Frontal cortex (tissue), 4 donors: Measurements from ENCODE around the gene FXN. TPM values are rescaled to one million over a fixed set of nuclear protein-coding genes. Genes with fewer than 3 reads are reported as not detected.
"Not testable (repeated sequence)": the region's sequence is repeated elsewhere in the genome, so short reads cannot be mapped to it uniquely, and the experiment has no call there.

ENCODE experiments used
- DNase-seq, 2 donors: peaks; one replicate each; pipeline ENCODE4 v3.0.0; 2012; ENCODE audit warnings: low spot score in 2 of 2
- FAIRE-seq: peaks from 2 replicates; lab custom pipeline; 2012; peaks lifted over from hg19 to GRCh38; lab: Jason Lieb, UNC
- total RNA-seq: library from RNA; depleted of rRNA; stranded (reverse); fragments of >200 nt; gene quantifications from one replicate; pipeline ENCODE4 v1.2.3, GENCODE V29; 2014
- donor health status: control.
- donor health status: control.
- donor health status: control.

Gene FXN
- total RNA-seq, 1 donor from 2014 or later = 2.0 TPM

- DNase-seq (no peak), FAIRE-seq (no peak)
Measured at GRCh38 chr9:69093471-69094103, 58.0 kb downstream of the FXN start.

GRCh38 chr9:69094361-69095135, 59.0 kb downstream of the FXN start:
- DNase-seq, FAIRE-seq: not testable (repeated sequence)

- DNase-seq (no peak), FAIRE-seq (no peak)
Measured at GRCh38 chr9:69097064-69097463, 61.5 kb downstream of the FXN start.

GRCh38 chr9:69097923-69098593, 62.5 kb downstream of the FXN start:
- no peak for DNase-seq
- FAIRE-seq = no peak

GRCh38 chr9:69103348-69103996, 67.9 kb downstream of the FXN start:
- FAIRE-seq, DNase-seq: not testable (repeated sequence)

GRCh38 chr9:69104830-69105527, 69.4 kb downstream of the FXN start:
- no peak for FAIRE-seq
- no peak for DNase-seq

GRCh38 chr9:69107771-69108170, 72.2 kb downstream of the FXN start:
- FAIRE-seq (no peak), DNase-seq (no peak)

GRCh38 chr9:69108706-69109105, 73.2 kb downstream of the FXN start:
- not testable (repeated sequence) for FAIRE-seq, DNase-seq

- DNase-seq = no peak
- FAIRE-seq = no peak
Measured at GRCh38 chr9:69109152-69109551, 73.6 kb downstream of the FXN start.

GRCh38 chr9:69112646-69113045, 77.1 kb downstream of the FXN start:
- FAIRE-seq, DNase-seq: not testable (repeated sequence)

GRCh38 chr9:69115621-69116020, 80.1 kb downstream of the FXN start:
- DNase-seq = no peak
- no peak for FAIRE-seq

- FAIRE-seq (no peak), DNase-seq (no peak)
Measured at GRCh38 chr9:69118656-69119055, 83.1 kb downstream of the FXN start.

GRCh38 chr9:69120380-69121154, 85.0 kb downstream of the FXN start:
- FAIRE-seq = no peak
- DNase-seq = peak in 1 of 2 donors; percentile 33

GRCh38 chr9:69121155-69122081, 85.9 kb downstream of the FXN start:
- FAIRE-seq (no peak), DNase-seq (peak; percentile 68)

GRCh38 chr9:69122082-69122548, 86.6 kb downstream of the FXN start:
- FAIRE-seq (no peak), DNase-seq (peak; percentile 74)

- FAIRE-seq (no peak), DNase-seq (no peak)
Measured at GRCh38 chr9:69122549-69123141, 87.1 kb downstream of the FXN start.
